ENCODE results near the gene SIPA1.
"Not testable (repeated sequence)": the region's sequence is repeated elsewhere in the genome, so short reads cannot be mapped to it uniquely, and the experiment has no call there.

SIPA1 gene

GRCh38 chr11:65645710-65646109 lies 7.8 kb downstream of the SIPA1 start:
- no peak for DNase-seq (ENCODE audit: low read depth in 3 of 3)

GRCh38 chr11:65646288-65646957 lies 8.5 kb downstream of the SIPA1 start:
- no peak for DNase-seq (ENCODE audit: low read depth in 3 of 3)

- no peak for DNase-seq (ENCODE audit: low read depth in 3 of 3)
Observed at GRCh38 chr11:65646958-65647701, 9.2 kb downstream of the SIPA1 start.

- DNase-seq (ENCODE audit: low read depth in 3 of 3) = no peak
Observed at GRCh38 chr11:65648997-65649493, 11.1 kb downstream of the SIPA1 start.

GRCh38 chr11:65649656-65650546 lies 12.0 kb downstream of the SIPA1 start:
- DNase-seq (ENCODE audit: low read depth in 3 of 3) = no peak

GRCh38 chr11:65650547-65651338 lies 12.8 kb downstream of the SIPA1 start:
- no peak for DNase-seq (ENCODE audit: low read depth in 3 of 3)

GRCh38 chr11:65651339-65651588 lies 13.4 kb downstream of the SIPA1 start:
- no peak for DNase-seq (ENCODE audit: low read depth in 3 of 3)

- DNase-seq (ENCODE audit: low read depth in 3 of 3) = no peak
Observed at GRCh38 chr11:65651589-65652510, 13.9 kb downstream of the SIPA1 start.

- DNase-seq (ENCODE audit: low read depth in 3 of 3) = peak; percentile 87 to 97 (median 91)
Observed at GRCh38 chr11:65652511-65653228, 14.8 kb downstream of the SIPA1 start.

GRCh38 chr11:65653229-65654225 lies 15.6 kb downstream of the SIPA1 start:
- DNase-seq (ENCODE audit: low read depth in 3 of 3) = no peak

- DNase-seq (ENCODE audit: low read depth in 3 of 3) = no peak
Observed at GRCh38 chr11:65654375-65655349, 16.8 kb downstream of the SIPA1 start.

GRCh38 chr11:65655570-65656332 lies 17.9 kb downstream of the SIPA1 start:
- DNase-seq (ENCODE audit: low read depth in 3 of 3) = no peak

- DNase-seq (ENCODE audit: low read depth in 3 of 3) = no peak
Observed at GRCh38 chr11:65657426-65657825, 19.5 kb downstream of the SIPA1 start.

GRCh38 chr11:65658174-65659021 lies 20.5 kb downstream of the SIPA1 start:
- no peak for DNase-seq (ENCODE audit: low read depth in 3 of 3)

- DNase-seq (ENCODE audit: low read depth in 3 of 3) = no peak
Observed at GRCh38 chr11:65660038-65660437, 22.1 kb downstream of the SIPA1 start.

GRCh38 chr11:65660908-65661307 lies 23.0 kb downstream of the SIPA1 start:
- DNase-seq (ENCODE audit: low read depth in 3 of 3) = not testable (repeated sequence)

All from stimulated activated CD4-positive, alpha-beta T cell treated with anti-CD3 and anti-CD28 coated beads, TNF-alpha, amount 100 ng/mL, for 48 hours (primary cell).